Upper lobe of right lung (tissue), 1 donor: ENCODE data around the gene RBM38. TPM values are rescaled to one million over a fixed set of nuclear protein-coding genes. Genes with fewer than 3 reads are reported as not detected.
A peak's percentile ranks its signal among the peaks of the same experiment; 100 is the strongest.
"Not testable (repeated sequence)": the region's sequence is repeated elsewhere in the genome, so short reads cannot be mapped to it uniquely, and the experiment has no call there.

Experiments
- ATAC-seq: fragments of 200-7000 bp; cut with Tn5 transposase; one replicate; pipeline ENCODE4 v1.9.1; 2020; ENCODE audit warnings: mild to moderate bottlenecking, moderate library complexity
- DNase-seq: peaks from one replicate; pipeline ENCODE4 v3.0.0-alpha.2; 2020
- H3K27ac ChIP-seq: fragments of 200-600 bp; one replicate; pipeline ENCODE4 v1.8.0; 2022
- H3K27me3 ChIP-seq: fragments of 200-600 bp; one replicate; pipeline ENCODE4 v1.8.0; 2022; ENCODE audit warnings: mild to moderate bottlenecking
- H3K36me3 ChIP-seq: fragments of 200-600 bp; one replicate; pipeline ENCODE4 v1.8.0; 2022
- H3K4me1 ChIP-seq: fragments of 200-600 bp; one replicate; pipeline ENCODE4 v1.8.0; 2022
- H3K4me3 ChIP-seq: fragments of 200-600 bp; one replicate; pipeline ENCODE4 v1.8.0; 2022; ENCODE audit warnings: mild to moderate bottlenecking
- H3K9me3 ChIP-seq: fragments of 200-600 bp; one replicate; pipeline ENCODE4 v1.8.0; 2022
- intact Hi-C: fragments of 100-400 bp; cut with DNase I; formaldehyde crosslinking; loops from one replicate; pipeline ENCODE4 v1.11.0; 2022
- total RNA-seq: library from RNA; stranded (reverse); fragmentation: NEBNext Ultra II Directional; extraction: Animal tissue kit (Norgen Biotek cat#: 25700); gene quantifications from one replicate; pipeline ENCODE4 v1.2.1, GENCODE V29; 2021
- TF ChIP-seq, protein P1 (sequence below): fragments of 200-600 bp; IDR thresholded peaks from one replicate; pipeline ENCODE4 v1.8.0; 2022; ENCODE audit warnings: antibody characterized with exemption
- donor health status: DM: no; HTN: yes; CAD: no; lungs with severe emphysema.

Gene RBM38
- total RNA-seq, 1 donor from 2014 or later: 13.4 TPM

DNA sequence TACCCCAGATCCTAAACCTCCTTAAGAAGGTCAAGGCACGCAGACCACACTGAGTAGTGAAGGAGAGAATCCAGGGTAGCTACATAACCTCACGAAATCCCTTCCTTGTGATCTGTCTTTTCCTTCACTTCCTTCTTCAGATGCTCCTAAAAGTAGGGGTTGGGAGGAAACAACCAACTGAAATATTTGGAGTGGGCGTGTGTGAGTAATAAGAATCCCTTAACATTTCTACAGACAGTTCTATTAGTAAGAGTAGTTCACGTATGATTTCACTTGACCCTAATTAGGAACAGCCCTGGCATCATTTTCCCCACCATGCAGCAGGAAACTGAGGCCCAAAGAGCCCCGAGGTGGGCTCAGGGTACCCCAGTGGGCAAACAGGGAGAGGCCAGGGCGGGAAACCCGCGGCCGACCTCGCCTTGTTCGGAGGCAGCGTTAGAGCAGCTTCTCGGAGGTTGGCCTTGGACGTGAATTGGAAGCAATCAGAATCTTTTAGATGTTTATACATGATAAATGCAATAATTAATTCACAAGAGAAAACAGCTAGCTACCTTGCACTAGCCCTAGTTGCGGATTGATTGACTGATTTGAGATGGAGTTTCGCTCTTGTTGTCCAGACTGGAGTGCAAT lies 41.0 kb upstream of the RBM38 start:
- H3K27me3 ChIP-seq: no peaks in the 10 kb centered on the region
- H3K36me3 ChIP-seq: no peaks in the 10 kb centered on the region
- ATAC-seq (no peak), DNase-seq (no peak)
- TF ChIP-seq, protein P1, sequence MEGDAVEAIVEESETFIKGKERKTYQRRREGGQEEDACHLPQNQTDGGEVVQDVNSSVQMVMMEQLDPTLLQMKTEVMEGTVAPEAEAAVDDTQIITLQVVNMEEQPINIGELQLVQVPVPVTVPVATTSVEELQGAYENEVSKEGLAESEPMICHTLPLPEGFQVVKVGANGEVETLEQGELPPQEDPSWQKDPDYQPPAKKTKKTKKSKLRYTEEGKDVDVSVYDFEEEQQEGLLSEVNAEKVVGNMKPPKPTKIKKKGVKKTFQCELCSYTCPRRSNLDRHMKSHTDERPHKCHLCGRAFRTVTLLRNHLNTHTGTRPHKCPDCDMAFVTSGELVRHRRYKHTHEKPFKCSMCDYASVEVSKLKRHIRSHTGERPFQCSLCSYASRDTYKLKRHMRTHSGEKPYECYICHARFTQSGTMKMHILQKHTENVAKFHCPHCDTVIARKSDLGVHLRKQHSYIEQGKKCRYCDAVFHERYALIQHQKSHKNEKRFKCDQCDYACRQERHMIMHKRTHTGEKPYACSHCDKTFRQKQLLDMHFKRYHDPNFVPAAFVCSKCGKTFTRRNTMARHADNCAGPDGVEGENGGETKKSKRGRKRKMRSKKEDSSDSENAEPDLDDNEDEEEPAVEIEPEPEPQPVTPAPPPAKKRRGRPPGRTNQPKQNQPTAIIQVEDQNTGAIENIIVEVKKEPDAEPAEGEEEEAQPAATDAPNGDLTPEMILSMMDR: no peak
- H3K27ac ChIP-seq: peak overlapping the region; percentile 17
- no peaks in the 10 kb centered on the region for H3K9me3 ChIP-seq
- H3K4me1 ChIP-seq: peaks cover 9% of the 10 kb centered on the region
- intact Hi-C loops: no loop called here
- H3K4me3 ChIP-seq: no peak overlapping the region

DNA sequence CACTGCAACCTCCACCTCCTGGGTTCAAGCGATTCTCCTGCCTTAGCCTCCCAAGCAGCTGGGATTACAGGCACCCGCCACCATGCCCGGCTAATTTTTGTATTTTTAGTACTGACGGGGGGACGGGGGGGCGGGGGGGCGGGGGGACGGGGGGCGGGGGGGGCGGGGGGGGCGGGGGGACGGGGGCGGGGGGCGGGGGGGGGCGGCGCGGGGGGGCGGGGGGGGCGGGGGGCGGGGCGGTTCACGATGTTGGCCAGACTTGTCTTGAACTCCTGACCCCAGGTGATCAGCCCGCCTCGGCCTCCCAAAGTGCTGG lies 40.5 kb upstream of the RBM38 start:
- Histone ChIP-seq H3K27ac (peak overlapping the region; percentile 90), H3K4me3 (peak overlapping the region; percentile 96)
- DNase-seq, H3K36me3 ChIP-seq, ATAC-seq, intact Hi-C loops, H3K9me3 ChIP-seq, H3K4me1 ChIP-seq, H3K27me3 ChIP-seq: not testable (repeated sequence)

GRCh38 chr20:57351042-57351783 lies 40.0 kb upstream of the RBM38 start, which contains the start of gene RAE1:
Gene RAE1 (plus strand): TSS chr20:57351255. CDS start chr20:57354039, 2,784 bp downstream.
- TF ChIP-seq, protein P1: no peak
- Histone ChIP-seq H3K4me3 (peak within 1 kb of the TSS; percentile 96), H3K4me1 (peaks cover 9% of the 10 kb centered on the region), H3K27me3 (no peaks in the 10 kb centered on the region), H3K9me3 (no peaks in the 10 kb centered on the region), H3K27ac (peak within 1 kb of the TSS; percentile 90), H3K36me3 (no peaks in the 10 kb centered on the region)
- ATAC-seq (peak; percentile 95), DNase-seq (peak; percentile 95)
- intact Hi-C loops: no loop called here

- ATAC-seq (no peak), DNase-seq (no peak)
- Histone ChIP-seq H3K36me3 (no peaks in the 10 kb centered on the region), H3K4me1 (peaks cover 9% of the 10 kb centered on the region), H3K9me3 (no peaks in the 10 kb centered on the region), H3K27ac (no peak overlapping the region), H3K27me3 (no peaks in the 10 kb centered on the region), H3K4me3 (peak overlapping the region; percentile 96)
- TF ChIP-seq, protein P1: no peak
- intact Hi-C loops: no loop called here
These were observed 38.9 kb upstream of the RBM38 start for GRCh38 chr20:57352305-57352704.

GRCh38 chr20:57353351-57353750 lies 37.8 kb upstream of the RBM38 start:
- Histone ChIP-seq H3K9me3 (no peaks in the 10 kb centered on the region), H3K36me3 (no peaks in the 10 kb centered on the region), H3K27ac (no peak overlapping the region), H3K4me1 (peaks cover 9% of the 10 kb centered on the region), H3K27me3 (no peaks in the 10 kb centered on the region), H3K4me3 (no peak overlapping the region)
- intact Hi-C loops: no loop called here
- ATAC-seq: no peak
- TF ChIP-seq, protein P1: no peak
- no peak for DNase-seq

DNA sequence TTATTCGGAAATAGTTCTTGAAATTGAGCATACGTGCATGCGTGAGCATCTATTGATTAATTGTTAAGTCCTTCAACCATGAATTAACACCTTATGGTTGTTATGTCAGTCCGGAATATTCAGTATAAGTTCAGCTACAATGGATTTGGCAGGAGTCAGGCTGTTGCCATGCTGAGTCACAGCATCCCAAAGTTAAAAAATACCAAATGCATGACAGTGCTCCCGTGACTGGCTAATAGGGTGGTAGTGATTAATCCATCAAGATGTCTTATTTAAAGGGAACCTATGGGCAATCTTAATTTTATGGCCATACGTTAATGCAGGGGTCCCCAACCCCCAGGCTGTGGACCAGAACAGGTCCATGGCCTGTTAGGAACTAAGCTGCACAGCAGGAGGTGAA lies 29.7 kb upstream of the RBM38 start:
- TF ChIP-seq, protein P1: no peak
- H3K27ac ChIP-seq: no peak overlapping the region
- no peak overlapping the region for H3K4me3 ChIP-seq
- DNase-seq (no peak), ATAC-seq (no peak)
- intact Hi-C loops: no loop called here
- H3K9me3 ChIP-seq: no peaks in the 10 kb centered on the region
- no peaks in the 10 kb centered on the region for H3K27me3 ChIP-seq
- peaks cover 46% of the 10 kb centered on the region for H3K36me3 ChIP-seq
- H3K4me1 ChIP-seq: no peaks in the 10 kb centered on the region
